DMS153 (cell line): Measurements from ENCODE around the gene PRKN.
A peak's percentile ranks its signal among the peaks of the same experiment; 100 is the strongest.

Source experiments
- DNase-seq: peaks from one replicate; lab custom pipeline; 2025; lab: John Stamatoyannopoulos, UW

The PRKN gene

GRCh38 chr6:162181111-162181510, 546.5 kb downstream of the PRKN start:
- no peak for DNase-seq

GRCh38 chr6:162179196-162179951, 548.2 kb downstream of the PRKN start:
- DNase-seq = no peak

GRCh38 chr6:162178666-162179065, 548.9 kb downstream of the PRKN start:
- DNase-seq = no peak

GRCh38 chr6:162178266-162178665, 549.3 kb downstream of the PRKN start:
- no peak for DNase-seq

- peak; percentile 36 for DNase-seq
Observed at GRCh38 chr6:162177746-162178145, 549.8 kb downstream of the PRKN start.

GRCh38 chr6:162173466-162173865, 554.1 kb downstream of the PRKN start:
- DNase-seq = no peak

- no peak for DNase-seq
Observed at GRCh38 chr6:162165479-162165878, 562.1 kb downstream of the PRKN start.

GRCh38 chr6:162157167-162157870, 570.2 kb downstream of the PRKN start:
- DNase-seq = no peak

- no peak for DNase-seq
Observed at GRCh38 chr6:162156146-162156545, 571.4 kb downstream of the PRKN start.

- no peak for DNase-seq
Observed at GRCh38 chr6:162154930-162155329, 572.6 kb downstream of the PRKN start.

GRCh38 chr6:162154001-162154400, 573.6 kb downstream of the PRKN start:
- DNase-seq = no peak

- DNase-seq = no peak
Observed at GRCh38 chr6:162153120-162153519, 574.4 kb downstream of the PRKN start.

GRCh38 chr6:162151021-162151665, 576.4 kb downstream of the PRKN start:
- DNase-seq = no peak

- no peak for DNase-seq
Observed at GRCh38 chr6:162150295-162150694, 577.3 kb downstream of the PRKN start.

- no peak for DNase-seq
Observed at GRCh38 chr6:162149786-162150185, 577.8 kb downstream of the PRKN start.

GRCh38 chr6:162147805-162148204, 579.8 kb downstream of the PRKN start:
- DNase-seq = no peak

- no peak for DNase-seq
Observed at GRCh38 chr6:162147281-162147680, 580.3 kb downstream of the PRKN start.

GRCh38 chr6:162140251-162140852, 587.2 kb downstream of the PRKN start:
- DNase-seq = no peak

- DNase-seq = no peak
Observed at GRCh38 chr6:162125659-162126058, 601.9 kb downstream of the PRKN start.

GRCh38 chr6:162124710-162125435, 602.7 kb downstream of the PRKN start:
- no peak for DNase-seq

- DNase-seq = no peak
Observed at GRCh38 chr6:162123797-162124196, 603.8 kb downstream of the PRKN start.

GRCh38 chr6:162119341-162119740, 608.2 kb downstream of the PRKN start:
- no peak for DNase-seq
